Colonic mucosa (tissue), 4 donors: ENCODE measurements around the gene SFSWAP. TPM values are rescaled to one million over a fixed set of nuclear protein-coding genes. Genes with fewer than 3 reads are reported as not detected.

Experiments used
- DNase-seq: peaks from one replicate; pipeline ENCODE4 v3.0.0-alpha.2; 2020
- H3K27ac ChIP-seq: fragments of 200-600 bp; one replicate; pipeline ENCODE4 v1.8.0; 2021
- H3K27me3 ChIP-seq: fragments of 200-600 bp; one replicate; pipeline ENCODE4 v1.8.0; 2021
- H3K36me3 ChIP-seq: fragments of 200-600 bp; one replicate; pipeline ENCODE4 v1.8.0; 2021
- H3K4me1 ChIP-seq: fragments of 200-600 bp; one replicate; pipeline ENCODE4 v1.8.0; 2021; ENCODE audit warnings: mild to moderate bottlenecking
- H3K4me3 ChIP-seq: fragments of 200-600 bp; one replicate; pipeline ENCODE4 v1.8.0; 2021
- H3K9ac ChIP-seq, 2 donors: one replicate each; pipeline ENCODE4 v1.7.0; 2013; ENCODE audit warnings: control low read depth in 2 of 2, low read depth in 2 of 2, low read length in 2 of 2
- H3K9me3 ChIP-seq: fragments of 200-600 bp; one replicate; pipeline ENCODE4 v1.8.0; 2021
- intact Hi-C: fragments of 100-400 bp; cut with DNase I; formaldehyde crosslinking; loops from one replicate; pipeline ENCODE4 v1.14.1; 2022
- total RNA-seq, 2 donors: library from RNA; stranded (reverse); fragmentation: NEBNext Ultra II Directional in 1 of 2; extraction: Animal tissue kit (Norgen Biotek cat#: 25700) in 1 of 2; gene quantifications; one replicate each; pipeline ENCODE4 v1.2.1, GENCODE V29; 2021
- TF ChIP-seq, protein P1 (sequence below): fragments of 200-600 bp; IDR thresholded peaks from one replicate; pipeline ENCODE4 v1.8.0; 2022; ENCODE audit warnings: antibody characterized with exemption, mild to moderate bottlenecking
- donor health status: healthy.
- donor health status: DM: no; HTN: no; CAD: no.
- donor health status: DM: no; HTN: no; CAD: no.

Gene SFSWAP
- total RNA-seq, 2 donors from 2014 or later: 28.2 to 35.6 TPM

GRCh38 chr12:131749618-131750315, 38.9 kb downstream of the SFSWAP start:
- Histone ChIP-seq H3K4me3 (no peak overlapping the region), H3K4me1 (no peaks in the 10 kb centered on the region), H3K9ac (no peak overlapping the region), H3K36me3 (peaks cover 5% of the 10 kb centered on the region), H3K9me3 (no peaks in the 10 kb centered on the region), H3K27me3 (no peaks in the 10 kb centered on the region), H3K27ac (no peak overlapping the region)
- TF ChIP-seq, protein P1, sequence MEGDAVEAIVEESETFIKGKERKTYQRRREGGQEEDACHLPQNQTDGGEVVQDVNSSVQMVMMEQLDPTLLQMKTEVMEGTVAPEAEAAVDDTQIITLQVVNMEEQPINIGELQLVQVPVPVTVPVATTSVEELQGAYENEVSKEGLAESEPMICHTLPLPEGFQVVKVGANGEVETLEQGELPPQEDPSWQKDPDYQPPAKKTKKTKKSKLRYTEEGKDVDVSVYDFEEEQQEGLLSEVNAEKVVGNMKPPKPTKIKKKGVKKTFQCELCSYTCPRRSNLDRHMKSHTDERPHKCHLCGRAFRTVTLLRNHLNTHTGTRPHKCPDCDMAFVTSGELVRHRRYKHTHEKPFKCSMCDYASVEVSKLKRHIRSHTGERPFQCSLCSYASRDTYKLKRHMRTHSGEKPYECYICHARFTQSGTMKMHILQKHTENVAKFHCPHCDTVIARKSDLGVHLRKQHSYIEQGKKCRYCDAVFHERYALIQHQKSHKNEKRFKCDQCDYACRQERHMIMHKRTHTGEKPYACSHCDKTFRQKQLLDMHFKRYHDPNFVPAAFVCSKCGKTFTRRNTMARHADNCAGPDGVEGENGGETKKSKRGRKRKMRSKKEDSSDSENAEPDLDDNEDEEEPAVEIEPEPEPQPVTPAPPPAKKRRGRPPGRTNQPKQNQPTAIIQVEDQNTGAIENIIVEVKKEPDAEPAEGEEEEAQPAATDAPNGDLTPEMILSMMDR: no peak
- intact Hi-C loops: no loop called here
- no peak for DNase-seq

- H3K27ac ChIP-seq: no peak overlapping the region
- H3K36me3 ChIP-seq: peaks cover 11% of the 10 kb centered on the region
- DNase-seq: no peak
- H3K9me3 ChIP-seq: no peaks in the 10 kb centered on the region
- no peaks in the 10 kb centered on the region for H3K4me1 ChIP-seq
- H3K27me3 ChIP-seq: no peaks in the 10 kb centered on the region
- no peak overlapping the region for H3K9ac ChIP-seq
- TF ChIP-seq, protein P1: no peak
- intact Hi-C loops: no loop called here
- no peak overlapping the region for H3K4me3 ChIP-seq
These were observed 40.4 kb downstream of the SFSWAP start for GRCh38 chr12:131751335-131751734.

DNA sequence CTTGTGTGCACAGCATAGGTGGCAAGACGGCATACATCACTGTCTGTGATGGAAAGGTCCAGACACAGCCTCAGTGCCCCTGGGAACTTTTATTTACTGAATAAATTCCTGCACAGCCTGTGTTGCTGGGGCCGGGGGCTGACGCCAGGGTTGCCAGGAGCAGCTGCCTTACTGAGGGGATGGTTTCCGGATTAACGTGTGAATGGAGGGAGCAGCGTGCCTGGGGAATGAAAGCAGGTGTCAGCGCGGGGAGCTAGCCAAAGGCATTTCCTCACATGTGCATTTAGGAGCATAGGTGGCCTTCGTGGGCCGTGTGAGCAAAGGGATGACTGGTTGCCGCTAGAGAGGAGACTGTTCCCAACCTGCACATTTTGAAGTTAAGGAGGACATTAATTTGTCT, 41.6 kb downstream of the SFSWAP start:
- TF ChIP-seq, protein P1: no peak
- intact Hi-C loops: no loop called here
- H3K4me1 ChIP-seq: no peaks in the 10 kb centered on the region
- no peaks in the 10 kb centered on the region for H3K27me3 ChIP-seq
- no peak overlapping the region for H3K27ac ChIP-seq
- H3K9me3 ChIP-seq: no peaks in the 10 kb centered on the region
- DNase-seq: no peak
- no peak overlapping the region for H3K4me3 ChIP-seq
- peaks cover 21% of the 10 kb centered on the region for H3K36me3 ChIP-seq
- H3K9ac ChIP-seq: no peak overlapping the region

DNA sequence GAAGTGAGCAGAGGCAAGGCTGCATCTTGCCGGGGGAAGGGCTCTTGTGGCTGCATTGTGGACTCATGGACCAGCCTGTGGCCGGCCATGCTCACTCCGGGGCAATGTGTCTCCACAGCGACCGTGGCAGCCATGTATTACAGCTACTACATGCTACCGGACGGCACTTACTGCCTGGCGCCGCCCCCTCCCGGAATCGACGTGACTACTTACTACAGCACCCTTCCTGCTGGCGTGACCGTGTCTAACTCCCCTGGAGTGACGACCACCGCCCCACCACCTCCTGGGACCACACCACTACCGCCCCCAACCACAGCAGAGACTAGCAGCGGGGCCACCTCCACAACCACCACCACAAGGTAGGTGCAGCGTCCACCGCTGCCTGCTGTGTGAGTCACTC, 42.1 kb downstream of the SFSWAP start:
- TF ChIP-seq, protein P1: no peak
- peaks cover 25% of the 10 kb centered on the region for H3K36me3 ChIP-seq
- H3K4me3 ChIP-seq: no peak overlapping the region
- no peak overlapping the region for H3K27ac ChIP-seq
- no peaks in the 10 kb centered on the region for H3K27me3 ChIP-seq
- no peaks in the 10 kb centered on the region for H3K9me3 ChIP-seq
- no peaks in the 10 kb centered on the region for H3K4me1 ChIP-seq
- intact Hi-C loops: no loop called here
- no peak for DNase-seq
- no peak overlapping the region for H3K9ac ChIP-seq

DNA sequence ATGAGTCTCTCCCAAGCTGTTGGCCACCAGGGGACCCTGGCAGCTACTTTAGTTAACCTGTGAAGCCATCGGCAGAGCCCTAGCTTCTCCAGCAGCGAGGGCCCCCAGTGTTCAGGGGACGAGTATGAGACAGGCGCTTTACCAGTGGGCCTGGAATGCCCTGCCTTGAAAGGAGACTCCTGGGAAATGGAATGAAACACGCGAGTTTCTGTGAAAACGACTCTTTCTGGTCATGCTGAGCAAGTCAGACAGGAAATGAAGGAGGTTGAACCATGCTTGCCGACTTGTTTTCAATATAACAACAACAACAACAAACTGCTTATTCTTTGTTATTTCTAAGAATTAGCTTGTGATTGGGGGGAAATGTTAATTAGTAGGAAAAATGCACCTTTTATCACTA, 42.9 kb downstream of the SFSWAP start:
- DNase-seq: no peak
- no peak overlapping the region for H3K27ac ChIP-seq

More for the DNA sequence above, 42.9 kb downstream of the SFSWAP start:
- intact Hi-C loops: no loop called here
- TF ChIP-seq, protein P1: no peak
- H3K4me3 ChIP-seq: no peak overlapping the region
- peaks cover 33% of the 10 kb centered on the region for H3K36me3 ChIP-seq
- no peak overlapping the region for H3K9ac ChIP-seq
- no peaks in the 10 kb centered on the region for H3K9me3 ChIP-seq
- no peaks in the 10 kb centered on the region for H3K4me1 ChIP-seq
- no peaks in the 10 kb centered on the region for H3K27me3 ChIP-seq
